Measurements from ENCODE around the gene ATP8A2. TPM values are rescaled to one million over a fixed set of nuclear protein-coding genes. Genes with fewer than 3 reads are reported as not detected.
"Not testable (repeated sequence)": the region's sequence is repeated elsewhere in the genome, so short reads cannot be mapped to it uniquely, and the experiment has no call there.

The ATP8A2 gene
- total and polyA plus RNA-seq, 4 donors, result 0.13 to 0.29 (median 0.24) TPM; not detected in 1

DNA sequence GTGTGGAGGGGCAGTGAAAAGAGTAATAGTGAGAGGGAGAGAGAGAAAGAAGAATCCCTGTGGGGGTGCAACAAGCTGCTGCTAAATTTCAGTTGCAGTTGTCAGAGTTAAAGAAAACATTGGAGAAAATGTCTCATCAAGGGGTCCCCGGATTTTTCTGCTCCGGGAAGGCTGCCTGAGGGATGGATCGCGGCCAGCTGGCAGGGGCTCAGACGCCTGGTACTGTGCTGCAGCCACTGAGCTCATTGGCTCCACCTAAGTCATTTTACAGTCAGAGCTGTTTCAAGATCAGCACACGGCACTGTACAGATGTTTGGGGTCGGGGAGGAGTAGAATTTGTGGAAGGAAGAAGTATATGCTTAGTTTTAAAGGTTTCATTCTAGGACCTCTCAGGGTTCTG, 573.8 kb downstream of the ATP8A2 start:
- no peak overlapping the region for H3K4me3 ChIP-seq (ENCODE audit: low read length in 2 of 2)
- no peaks in the 10 kb centered on the region for H3K4me1 ChIP-seq (ENCODE audit: control insufficient read depth in 1 of 2, insufficient read depth in 2 of 2, low read length in 2 of 2)
- intact Hi-C loops (cut with DNase I), result no loop called here
- H3K9me3 ChIP-seq (ENCODE audit: control insufficient read depth, low read length), result no peaks in the 10 kb centered on the region
- DNase-seq (no peak), ATAC-seq (ENCODE audit: low FRiP score) (no peak)
- H3K36me3 ChIP-seq (ENCODE audit: control insufficient read depth in 1 of 2, insufficient read depth in 2 of 2, low read length in 1 of 2), result no peaks in the 10 kb centered on the region
- 1 to 7% methylated on average over 7 of the region's 7 CpGs for whole genome bisulfite sequencing, 2 donors
- no peaks in the 10 kb centered on the region for H3K27me3 ChIP-seq (ENCODE audit: control insufficient read depth in 1 of 2, insufficient read depth in 2 of 2, low read length in 1 of 2)
- H3K27ac ChIP-seq (ENCODE audit: low read depth in 1 of 2, low read length in 2 of 2), result no peak overlapping the region

DNA sequence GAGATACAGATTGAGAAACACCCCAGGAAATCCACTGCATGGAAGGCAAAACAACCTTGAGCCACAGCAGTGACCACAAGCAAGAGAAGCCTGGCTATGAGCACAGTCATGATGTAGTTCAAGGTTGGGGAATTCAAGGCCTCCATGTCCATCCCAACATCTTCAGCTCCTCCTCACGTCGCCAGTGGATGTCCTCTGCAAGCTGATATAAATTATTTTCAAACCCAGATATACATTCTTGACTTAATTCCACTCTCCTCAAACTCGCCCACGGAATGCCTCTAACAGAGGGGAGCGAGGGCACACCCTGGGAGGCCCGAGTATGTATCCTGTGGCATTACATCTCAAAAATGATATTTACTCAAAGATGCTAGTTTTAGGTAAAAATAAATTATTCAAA, 574.5 kb downstream of the ATP8A2 start:
- H3K4me3 ChIP-seq (ENCODE audit: low read length in 2 of 2), result no peak overlapping the region
- DNase-seq (no peak), ATAC-seq (ENCODE audit: low FRiP score) (no peak)
- no peaks in the 10 kb centered on the region for H3K4me1 ChIP-seq (ENCODE audit: control insufficient read depth in 1 of 2, insufficient read depth in 2 of 2, low read length in 2 of 2)
- no peak overlapping the region for H3K27ac ChIP-seq (ENCODE audit: low read depth in 1 of 2, low read length in 2 of 2)
- intact Hi-C loops (cut with DNase I), result no loop called here
- H3K9me3 ChIP-seq (ENCODE audit: control insufficient read depth, low read length), result peaks cover 3% of the 10 kb centered on the region
- no peaks in the 10 kb centered on the region for H3K27me3 ChIP-seq (ENCODE audit: control insufficient read depth in 1 of 2, insufficient read depth in 2 of 2, low read length in 1 of 2)
- 85 to 91% methylated on average over 6 of the region's 6 CpGs for WGBS, 2 donors
- H3K36me3 ChIP-seq (ENCODE audit: control insufficient read depth in 1 of 2, insufficient read depth in 2 of 2, low read length in 1 of 2), result no peaks in the 10 kb centered on the region

DNA sequence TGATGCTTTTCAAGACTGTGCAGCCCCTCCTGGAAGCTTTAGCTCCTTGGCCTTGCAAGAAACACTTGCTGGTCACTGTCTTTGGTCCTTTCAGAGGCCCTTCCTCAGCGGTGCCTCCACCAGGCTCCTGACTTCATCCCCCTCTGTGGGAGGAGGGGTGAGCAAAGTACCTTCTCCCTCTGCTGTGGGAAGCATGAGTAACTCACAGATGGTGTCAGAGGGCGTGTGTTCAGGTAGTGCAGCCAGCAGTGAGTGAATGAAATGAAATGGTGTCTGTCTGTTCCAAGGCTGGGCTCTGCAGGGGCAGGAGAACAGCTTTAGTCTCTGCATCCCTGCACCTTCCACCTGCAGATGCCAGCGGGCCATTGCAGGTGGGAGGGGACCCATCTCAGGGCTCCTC, 577.1 kb downstream of the ATP8A2 start:
- H3K27me3 ChIP-seq (ENCODE audit: control insufficient read depth in 1 of 2, insufficient read depth in 2 of 2, low read length in 1 of 2), result no peaks in the 10 kb centered on the region
- 88% methylated on average over 3 of the region's 3 CpGs for WGBS, 2 donors
- intact Hi-C loops (cut with DNase I), result no loop called here
- H3K4me1 ChIP-seq (ENCODE audit: control insufficient read depth in 1 of 2, insufficient read depth in 2 of 2, low read length in 2 of 2), result no peaks in the 10 kb centered on the region
- H3K36me3 ChIP-seq (ENCODE audit: control insufficient read depth in 1 of 2, insufficient read depth in 2 of 2, low read length in 1 of 2), result no peaks in the 10 kb centered on the region
- H3K4me3 ChIP-seq (ENCODE audit: low read length in 2 of 2), result no peak overlapping the region
- H3K9me3 ChIP-seq (ENCODE audit: control insufficient read depth, low read length), result peaks cover 3% of the 10 kb centered on the region
- no peak overlapping the region for H3K27ac ChIP-seq (ENCODE audit: low read depth in 1 of 2, low read length in 2 of 2)
- ATAC-seq (ENCODE audit: low FRiP score) (no peak), DNase-seq (no peak)

DNA sequence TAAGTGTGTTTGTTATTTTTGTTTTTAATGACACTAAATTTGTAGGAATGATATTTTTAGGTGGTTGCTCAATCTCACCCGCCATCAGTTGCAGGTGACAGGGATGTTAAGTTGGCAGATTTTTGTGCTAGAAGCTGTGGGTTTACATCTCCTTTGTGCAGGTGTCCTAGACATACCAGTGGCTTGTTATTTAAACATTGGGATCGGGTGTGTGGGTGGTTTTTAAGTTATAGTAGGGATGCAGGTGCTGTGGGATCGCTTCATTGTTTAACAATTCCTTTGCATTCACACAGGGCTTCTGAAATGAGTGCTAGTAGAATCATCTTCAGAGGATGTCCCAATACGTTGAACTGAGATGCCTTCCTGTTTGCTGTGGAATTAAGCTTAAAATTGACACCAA, 580.1 kb downstream of the ATP8A2 start:
- no peak for DNase-seq
- WGBS, 2 donors, result 80% methylated on average over 4 of the region's 4 CpGs

DNA sequence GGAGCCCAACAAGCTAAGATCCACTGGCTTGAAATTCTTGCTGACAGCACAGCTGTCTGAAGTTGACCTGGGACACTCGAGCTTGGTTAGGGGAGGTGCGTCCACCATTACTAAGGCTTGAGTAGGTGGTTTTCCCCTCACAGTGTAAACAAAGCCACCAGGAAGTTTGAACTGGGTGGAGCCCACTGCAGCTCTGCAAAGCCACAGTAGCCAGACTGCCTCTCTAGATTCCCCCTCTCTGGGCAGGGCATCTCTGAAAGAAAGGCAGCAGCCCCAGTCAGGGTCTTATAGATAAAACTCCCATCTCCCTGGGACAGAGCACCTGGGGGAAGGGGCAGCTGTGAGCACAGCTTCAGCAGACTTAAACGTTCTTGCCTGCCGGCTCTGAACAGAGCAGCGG, 582.3 kb downstream of the ATP8A2 start:
- H3K4me3 ChIP-seq (ENCODE audit: low read length in 2 of 2); DNase-seq; H3K9me3 ChIP-seq (ENCODE audit: control insufficient read depth, low read length); H3K4me1 ChIP-seq (ENCODE audit: control insufficient read depth in 1 of 2, insufficient read depth in 2 of 2, low read length in 2 of 2); H3K27me3 ChIP-seq (ENCODE audit: control insufficient read depth in 1 of 2, insufficient read depth in 2 of 2, low read length in 1 of 2); intact Hi-C loops (cut with DNase I); ATAC-seq (ENCODE audit: low FRiP score); H3K27ac ChIP-seq (ENCODE audit: low read depth in 1 of 2, low read length in 2 of 2); H3K36me3 ChIP-seq (ENCODE audit: control insufficient read depth in 1 of 2, insufficient read depth in 2 of 2, low read length in 1 of 2): not testable (repeated sequence)
- 62 to 64% methylated on average over 5 of the region's 5 CpGs for WGBS, 2 donors

More for the DNA sequence above, 580.1 kb downstream of the ATP8A2 start:
- ATAC-seq (ENCODE audit: low FRiP score), result no peak
- no peak overlapping the region for H3K27ac ChIP-seq (ENCODE audit: low read depth in 1 of 2, low read length in 2 of 2)
- no peaks in the 10 kb centered on the region for H3K36me3 ChIP-seq (ENCODE audit: control insufficient read depth in 1 of 2, insufficient read depth in 2 of 2, low read length in 1 of 2)
- H3K4me3 ChIP-seq (ENCODE audit: low read length in 2 of 2), result no peak overlapping the region
- H3K4me1 ChIP-seq (ENCODE audit: control insufficient read depth in 1 of 2, insufficient read depth in 2 of 2, low read length in 2 of 2), result no peaks in the 10 kb centered on the region
- intact Hi-C loops (cut with DNase I), result no loop called here
- H3K27me3 ChIP-seq (ENCODE audit: control insufficient read depth in 1 of 2, insufficient read depth in 2 of 2, low read length in 1 of 2), result no peaks in the 10 kb centered on the region
- H3K9me3 ChIP-seq (ENCODE audit: control insufficient read depth, low read length), result peaks cover 3% of the 10 kb centered on the region

DNA sequence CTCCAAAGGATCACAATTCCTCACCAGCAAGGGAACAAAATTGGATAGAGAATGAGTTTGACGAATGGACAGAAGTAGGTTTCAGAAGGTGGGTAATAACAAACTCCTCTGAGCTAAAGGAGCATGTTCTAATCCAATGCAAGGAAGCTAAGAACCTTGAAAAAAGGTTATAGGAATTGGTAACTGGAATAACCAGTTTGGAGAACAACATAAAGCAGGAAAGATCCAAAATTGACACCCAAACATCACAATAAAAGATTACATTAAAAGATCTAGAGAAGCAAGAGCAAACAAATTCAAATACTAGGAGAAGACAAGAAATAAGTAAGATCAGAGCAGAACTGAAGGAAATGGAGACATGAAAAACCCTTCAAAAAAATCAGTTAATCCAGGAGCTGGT, 583.2 kb downstream of the ATP8A2 start:
- H3K9me3 ChIP-seq (ENCODE audit: control insufficient read depth, low read length); H3K4me1 ChIP-seq (ENCODE audit: control insufficient read depth in 1 of 2, insufficient read depth in 2 of 2, low read length in 2 of 2); intact Hi-C loops (cut with DNase I); H3K36me3 ChIP-seq (ENCODE audit: control insufficient read depth in 1 of 2, insufficient read depth in 2 of 2, low read length in 1 of 2); ATAC-seq (ENCODE audit: low FRiP score); H3K4me3 ChIP-seq (ENCODE audit: low read length in 2 of 2); H3K27ac ChIP-seq (ENCODE audit: low read depth in 1 of 2, low read length in 2 of 2); DNase-seq; H3K27me3 ChIP-seq (ENCODE audit: control insufficient read depth in 1 of 2, insufficient read depth in 2 of 2, low read length in 1 of 2): not testable (repeated sequence)
- WGBS, 2 donors, result 88 to 96% methylated on average over 1 of the region's 1 CpG

DNA sequence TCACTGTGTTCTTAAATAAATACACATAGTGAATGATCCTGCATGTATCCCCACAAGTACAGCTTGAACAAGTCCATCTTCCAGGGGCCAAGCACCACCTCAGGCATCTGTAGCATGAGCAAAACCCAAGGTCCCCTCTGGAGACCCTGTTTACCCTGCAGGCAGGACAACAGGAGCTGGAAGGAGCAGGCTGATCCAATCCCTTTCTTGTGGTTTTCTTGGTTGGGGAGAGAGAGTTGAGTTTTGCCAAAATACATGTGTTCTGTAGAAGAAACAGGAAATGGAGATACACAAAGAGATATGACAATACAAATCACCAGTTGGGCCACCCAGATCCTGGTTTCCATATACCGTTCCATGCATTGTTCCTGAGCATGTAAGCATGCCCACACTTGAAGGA, 587.2 kb downstream of the ATP8A2 start:
- Histone ChIP-seq H3K27me3 (ENCODE audit: control insufficient read depth in 1 of 2, insufficient read depth in 2 of 2, low read length in 1 of 2) (no peaks in the 10 kb centered on the region), H3K4me1 (ENCODE audit: control insufficient read depth in 1 of 2, insufficient read depth in 2 of 2, low read length in 2 of 2) (no peaks in the 10 kb centered on the region), H3K4me3 (ENCODE audit: low read length in 2 of 2) (no peak overlapping the region), H3K27ac (ENCODE audit: low read depth in 1 of 2, low read length in 2 of 2) (no peak overlapping the region), H3K36me3 (ENCODE audit: control insufficient read depth in 1 of 2, insufficient read depth in 2 of 2, low read length in 1 of 2) (no peaks in the 10 kb centered on the region), H3K9me3 (ENCODE audit: control insufficient read depth, low read length) (no peaks in the 10 kb centered on the region)
- DNase-seq, result no peak
- intact Hi-C loops (cut with DNase I), result no loop called here
- ATAC-seq (ENCODE audit: low FRiP score), result no peak
- WGBS, 2 donors, result 83 to 92% methylated on average over 1 of the region's 1 CpG

DNA sequence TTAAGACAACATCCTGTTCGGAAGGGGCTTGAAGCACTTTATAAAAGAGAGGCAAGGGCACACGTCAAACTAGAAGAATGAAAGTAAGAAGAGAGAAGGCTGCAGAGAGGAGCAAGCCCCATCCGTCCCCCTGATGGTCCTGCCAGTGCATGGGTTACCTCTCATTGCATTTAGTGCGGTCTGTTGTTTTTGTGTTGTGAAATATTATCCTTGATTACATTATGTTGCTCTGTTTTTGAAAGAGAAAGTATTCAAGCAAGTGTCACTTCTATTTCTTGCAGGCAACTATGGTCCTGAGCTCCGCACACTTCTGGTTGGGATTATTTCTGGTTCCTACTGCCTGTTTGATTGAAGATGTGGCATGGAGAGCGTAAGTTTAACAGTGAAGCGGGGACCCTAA, 589.5 kb downstream of the ATP8A2 start:
- Histone ChIP-seq H3K36me3 (ENCODE audit: control insufficient read depth in 1 of 2, insufficient read depth in 2 of 2, low read length in 1 of 2) (no peaks in the 10 kb centered on the region), H3K4me3 (ENCODE audit: low read length in 2 of 2) (no peak overlapping the region), H3K27me3 (ENCODE audit: control insufficient read depth in 1 of 2, insufficient read depth in 2 of 2, low read length in 1 of 2) (no peaks in the 10 kb centered on the region), H3K9me3 (ENCODE audit: control insufficient read depth, low read length) (no peaks in the 10 kb centered on the region), H3K27ac (ENCODE audit: low read depth in 1 of 2, low read length in 2 of 2) (no peak overlapping the region), H3K4me1 (ENCODE audit: control insufficient read depth in 1 of 2, insufficient read depth in 2 of 2, low read length in 2 of 2) (no peaks in the 10 kb centered on the region)
- no peak for ATAC-seq (ENCODE audit: low FRiP score)
- intact Hi-C loops (cut with DNase I), result no loop called here
- DNase-seq, result no peak
- WGBS, 2 donors, result 86 to 90% methylated on average over 7 of the region's 7 CpGs

DNA sequence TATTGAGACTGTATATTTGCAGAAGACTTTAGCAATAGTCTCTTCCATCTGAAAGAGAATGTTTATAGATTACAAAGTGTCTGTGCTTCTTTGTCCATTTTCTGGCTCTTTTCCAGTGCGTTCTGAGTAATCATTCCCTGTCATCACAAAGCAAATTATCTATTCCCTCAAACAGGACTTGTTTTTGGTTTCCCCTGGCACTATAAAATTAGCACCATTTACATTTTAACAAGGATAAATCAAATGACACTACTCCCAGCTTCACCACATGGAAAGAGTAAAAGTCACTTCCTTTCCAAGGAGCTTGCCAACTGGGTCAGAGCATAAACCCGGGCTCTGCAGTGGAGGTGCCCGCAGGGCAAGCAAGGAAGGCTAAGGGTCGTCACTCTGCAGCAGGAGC, 591.9 kb downstream of the ATP8A2 start:
- ATAC-seq (ENCODE audit: low FRiP score), result no peak
- no peaks in the 10 kb centered on the region for H3K36me3 ChIP-seq (ENCODE audit: control insufficient read depth in 1 of 2, insufficient read depth in 2 of 2, low read length in 1 of 2)
- no peaks in the 10 kb centered on the region for H3K27me3 ChIP-seq (ENCODE audit: control insufficient read depth in 1 of 2, insufficient read depth in 2 of 2, low read length in 1 of 2)
- 33 to 44% methylated on average over 4 of the region's 4 CpGs for WGBS, 2 donors
- no peak for DNase-seq
- intact Hi-C loops (cut with DNase I), result no loop called here
- H3K4me1 ChIP-seq (ENCODE audit: control insufficient read depth in 1 of 2, insufficient read depth in 2 of 2, low read length in 2 of 2), result no peaks in the 10 kb centered on the region
- no peaks in the 10 kb centered on the region for H3K9me3 ChIP-seq (ENCODE audit: control insufficient read depth, low read length)
- no peak overlapping the region for H3K27ac ChIP-seq (ENCODE audit: low read depth in 1 of 2, low read length in 2 of 2)
- H3K4me3 ChIP-seq (ENCODE audit: low read length in 2 of 2), result no peak overlapping the region
